T-helper 22 cell (primary cell): ENCODE measurements around the gene SIK2.
"Not testable (repeated sequence)": the region's sequence is repeated elsewhere in the genome, so short reads cannot be mapped to it uniquely, and the experiment has no call there.

Experiments used
- DNase-seq: peaks from one replicate; pipeline ENCODE4 v3.0.0-alpha.2; 2020; ENCODE audit warnings: low read depth

SIK2 gene

DNA sequence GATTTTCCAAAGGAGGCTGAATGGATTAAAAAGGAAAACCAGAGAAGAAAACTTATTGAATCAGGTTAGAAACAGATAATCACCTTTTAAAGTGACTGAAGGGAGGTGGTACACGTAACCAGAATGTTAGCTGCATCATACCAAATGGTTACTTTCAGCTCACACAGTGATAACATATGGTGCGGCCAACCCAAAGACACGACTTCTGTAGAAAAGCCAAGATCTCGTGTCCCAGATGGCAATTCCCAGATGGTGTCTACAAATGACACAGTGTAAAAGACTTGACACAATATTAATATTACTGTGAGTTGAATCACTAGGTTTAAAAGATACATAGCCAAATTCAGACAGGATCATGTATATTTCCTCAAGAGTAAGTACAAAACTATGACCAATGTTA is 158.8 kb downstream of the SIK2 start:
- no peak for DNase-seq

DNA sequence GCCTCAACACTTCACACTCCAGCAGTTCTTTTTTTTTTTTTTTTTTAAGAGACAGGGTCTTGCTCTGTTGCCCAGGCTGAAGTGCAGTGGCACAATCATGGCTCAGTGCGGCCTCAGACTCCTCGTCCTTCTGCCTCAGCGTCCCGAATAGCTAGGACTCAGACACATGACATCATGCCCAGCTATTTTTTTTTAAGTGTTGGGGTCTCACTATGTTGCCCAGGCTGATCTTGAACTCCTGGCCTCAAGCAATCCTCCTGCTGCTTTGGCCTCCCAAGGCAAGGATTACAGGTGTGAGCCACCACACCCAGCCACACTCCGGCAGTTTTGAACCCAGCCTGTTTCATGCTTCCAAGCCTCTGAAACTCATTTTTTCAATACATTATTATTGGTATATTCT is 160.3 kb downstream of the SIK2 start:
- no peak for DNase-seq

DNA sequence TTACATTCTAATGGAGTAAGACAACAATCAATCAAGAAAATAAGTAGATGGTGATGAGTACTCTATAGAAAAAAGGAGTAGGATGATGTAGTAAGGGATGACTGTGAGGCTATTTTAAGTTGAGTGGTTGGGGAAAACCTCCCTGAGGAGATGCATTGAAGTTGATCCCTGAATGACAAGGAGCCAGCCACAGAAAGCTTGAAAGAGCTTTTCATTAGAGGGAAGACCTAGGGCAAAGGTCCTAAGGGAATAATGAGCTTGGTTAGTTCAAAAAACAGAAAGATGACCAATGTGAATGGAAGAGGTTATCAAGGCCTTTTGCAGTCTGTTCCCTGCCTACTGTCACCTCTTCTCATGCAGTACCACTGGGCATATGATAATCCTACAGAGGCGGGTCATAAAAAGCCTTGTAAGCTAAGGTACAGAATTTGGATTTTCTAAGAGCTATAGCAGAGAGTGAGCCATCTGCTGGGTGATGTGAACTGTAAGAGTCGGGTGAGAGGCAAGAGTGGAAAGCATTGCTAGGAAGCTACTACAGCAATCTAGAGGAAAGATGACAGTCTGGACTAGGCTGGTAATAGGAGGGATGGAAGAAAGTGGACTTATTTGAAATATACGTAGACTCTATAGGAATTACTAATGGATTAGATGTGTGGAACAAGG is 160.9 kb downstream of the SIK2 start:
- DNase-seq: no peak

DNA sequence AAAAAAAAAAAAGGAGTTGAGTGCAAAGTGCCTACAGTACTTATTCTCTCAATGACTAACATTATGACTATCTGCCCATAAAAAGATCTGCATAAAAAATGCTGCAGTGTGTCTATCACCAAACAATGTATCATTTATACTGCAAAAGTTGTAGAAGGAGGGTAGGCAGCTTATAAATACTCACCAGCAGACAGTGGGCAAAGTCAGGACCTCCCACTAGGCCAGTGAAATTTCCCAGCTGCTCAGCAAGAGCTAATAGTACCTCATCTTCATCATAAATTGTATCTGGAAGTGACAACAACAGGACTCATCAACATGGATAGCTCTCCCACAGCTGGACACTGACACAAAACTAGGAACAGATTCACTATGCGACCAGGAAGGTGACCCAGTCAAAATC is 162.4 kb downstream of the SIK2 start:
- no peak for DNase-seq

DNA sequence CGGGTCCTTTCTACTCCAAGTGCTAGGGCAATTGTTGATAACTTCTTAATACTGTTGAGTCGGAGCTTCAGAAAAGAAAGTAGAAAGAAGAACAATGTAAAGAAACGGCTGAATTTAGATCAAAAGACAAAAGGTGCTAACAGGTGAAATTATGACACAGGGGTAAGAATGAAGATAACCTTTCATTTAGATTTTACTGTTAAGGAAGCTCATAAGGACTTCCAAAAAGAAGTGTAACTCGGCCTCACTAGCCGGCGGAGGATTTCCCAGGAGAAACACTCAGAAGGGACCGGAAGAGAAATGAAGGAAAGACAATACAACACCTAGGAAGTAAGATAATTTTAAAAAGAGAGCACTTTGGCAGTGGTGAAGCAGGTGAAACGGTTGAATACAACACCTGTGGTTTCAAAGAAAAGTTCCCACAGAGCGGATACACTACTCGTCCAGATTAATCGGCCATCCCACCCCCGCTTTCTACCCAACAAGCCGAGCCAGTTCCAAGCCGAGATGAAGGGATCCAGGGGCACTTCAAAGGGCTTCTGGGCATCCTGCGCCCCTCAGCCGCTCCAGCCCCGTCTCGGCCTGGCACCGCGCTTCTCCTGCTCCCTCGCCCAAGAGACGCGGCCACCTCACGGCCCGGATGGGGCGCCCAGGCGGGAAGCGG is 163.2 kb downstream of the SIK2 start:
- no peak for DNase-seq

DNA sequence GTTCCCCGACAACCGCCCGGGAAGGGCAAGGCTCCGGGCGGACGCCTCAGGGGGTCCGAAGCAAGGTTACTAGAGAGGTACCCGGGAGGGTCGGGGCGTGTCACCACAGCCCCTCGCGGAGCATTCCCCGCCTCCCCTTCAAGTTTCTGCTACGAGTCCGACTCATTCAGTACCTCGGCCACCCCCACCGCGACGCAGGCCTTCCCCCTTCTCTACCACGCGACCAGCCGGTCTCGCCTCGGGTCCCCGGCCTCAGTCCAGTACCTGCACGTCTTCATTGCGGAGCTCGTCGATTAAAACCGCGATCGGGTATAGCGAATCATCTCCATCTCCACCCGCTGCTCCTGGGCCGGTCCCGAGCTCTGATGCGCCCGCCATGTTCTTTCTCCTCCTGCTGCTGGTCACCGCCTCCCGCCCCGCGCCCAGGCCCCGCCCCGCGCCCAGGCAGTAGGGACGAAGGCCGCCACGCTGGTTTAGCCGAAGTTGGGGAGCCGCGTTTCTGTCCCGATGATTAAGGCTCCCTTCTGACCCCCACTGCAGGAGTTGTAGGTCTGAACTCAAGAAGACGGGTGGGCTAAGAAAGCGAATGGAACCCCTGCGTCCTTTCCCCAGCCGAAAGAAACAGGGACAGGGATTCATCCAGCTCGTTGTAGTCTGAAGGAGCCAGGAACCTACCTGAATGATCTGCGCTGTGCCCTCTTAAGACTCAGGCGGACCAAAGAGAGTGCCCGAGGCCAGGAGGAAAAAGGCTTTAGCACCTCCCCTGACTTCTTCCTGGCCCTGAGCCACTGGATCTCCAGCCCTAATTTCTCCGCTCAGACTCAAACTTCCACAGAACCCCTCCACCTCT is 164.0 kb downstream of the SIK2 start, which contains the start of gene PPP2R1B:
Gene PPP2R1B (minus strand): TSS at position 406 of the 850 bp plus-strand sequence. CDS start 28 bp downstream, at position 378.
- DNase-seq: peak; percentile 58

DNA sequence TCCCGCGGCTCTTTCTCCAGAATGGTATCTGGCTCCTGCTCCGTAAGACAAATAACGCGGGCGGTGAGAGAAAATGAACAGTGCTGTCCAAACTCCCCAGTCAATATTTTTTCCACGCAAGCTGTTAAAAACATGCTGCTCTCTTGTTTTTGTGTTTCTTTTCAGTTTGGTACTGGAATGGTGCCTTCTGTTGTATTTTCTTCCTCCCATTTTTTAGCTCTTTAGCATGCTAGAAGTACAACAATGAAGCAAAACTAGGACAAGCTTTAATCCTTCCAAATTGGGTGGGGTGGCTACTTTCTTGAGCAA is 164.5 kb downstream of the SIK2 start:
- no peak for DNase-seq

DNA sequence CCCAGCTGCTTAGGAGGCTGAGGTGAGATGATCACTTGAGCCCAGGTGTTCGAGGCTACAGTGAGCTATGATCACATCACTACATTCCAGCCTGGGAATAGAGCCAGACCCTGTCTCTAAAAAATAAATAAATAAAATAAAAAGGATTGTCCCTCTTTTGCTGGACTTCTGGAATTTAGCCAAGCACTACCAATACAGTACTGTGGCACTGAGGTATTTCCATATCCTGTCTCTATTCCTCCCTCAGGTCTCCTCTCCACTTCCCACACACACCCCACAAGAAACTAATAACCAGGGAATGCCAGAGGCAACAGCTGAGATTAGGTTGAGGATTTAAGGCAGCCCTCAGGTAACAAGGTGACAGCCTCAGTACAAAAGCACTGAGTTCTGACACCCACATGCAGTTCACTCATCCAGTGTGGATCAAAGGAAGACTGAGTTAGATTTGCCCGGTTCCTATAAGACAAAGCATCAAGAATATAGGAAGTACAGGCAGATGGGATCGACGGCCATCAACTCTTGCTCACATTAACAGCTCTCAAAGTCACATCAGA is 168.4 kb downstream of the SIK2 start:
- no peak for DNase-seq

DNA sequence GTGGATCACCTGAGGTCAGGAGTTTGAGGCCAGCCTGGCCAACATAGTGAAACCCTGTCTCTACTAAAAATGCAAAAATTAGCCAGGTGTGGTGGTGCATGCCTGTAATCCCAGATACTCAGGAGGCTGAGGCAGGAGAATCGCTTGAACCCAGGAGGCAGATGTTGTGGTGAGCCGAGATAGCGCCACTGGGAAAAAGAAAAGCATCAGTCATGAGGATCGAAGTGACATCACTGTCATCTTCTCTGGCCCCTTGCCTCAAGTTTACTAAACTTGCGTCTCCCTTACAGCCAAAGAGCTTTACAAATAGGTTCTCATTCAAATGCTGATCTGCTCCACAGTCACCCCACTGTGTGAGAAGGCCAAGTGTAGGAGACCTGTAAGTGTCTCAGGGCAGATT is 169.0 kb downstream of the SIK2 start:
- DNase-seq: not testable (repeated sequence)

DNA sequence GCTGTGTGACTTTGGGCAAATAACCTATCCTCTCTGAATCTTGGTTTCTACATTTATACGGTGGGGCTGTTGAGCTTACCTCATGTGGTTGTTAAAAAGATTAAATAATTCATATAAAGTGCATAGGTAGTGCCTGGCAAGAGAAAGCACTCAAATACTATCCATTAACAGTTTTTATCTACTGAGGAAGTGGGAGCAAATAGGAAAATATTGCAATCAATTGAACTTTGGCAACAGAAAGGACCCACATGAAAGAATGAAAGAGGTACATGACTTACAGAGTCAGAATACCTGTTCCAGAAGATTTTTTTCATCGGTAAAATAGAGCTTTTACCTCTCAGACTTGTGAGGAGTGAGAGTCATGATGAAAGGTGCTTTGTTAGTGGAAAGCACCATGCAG is 170.3 kb downstream of the SIK2 start:
- no peak for DNase-seq

DNA sequence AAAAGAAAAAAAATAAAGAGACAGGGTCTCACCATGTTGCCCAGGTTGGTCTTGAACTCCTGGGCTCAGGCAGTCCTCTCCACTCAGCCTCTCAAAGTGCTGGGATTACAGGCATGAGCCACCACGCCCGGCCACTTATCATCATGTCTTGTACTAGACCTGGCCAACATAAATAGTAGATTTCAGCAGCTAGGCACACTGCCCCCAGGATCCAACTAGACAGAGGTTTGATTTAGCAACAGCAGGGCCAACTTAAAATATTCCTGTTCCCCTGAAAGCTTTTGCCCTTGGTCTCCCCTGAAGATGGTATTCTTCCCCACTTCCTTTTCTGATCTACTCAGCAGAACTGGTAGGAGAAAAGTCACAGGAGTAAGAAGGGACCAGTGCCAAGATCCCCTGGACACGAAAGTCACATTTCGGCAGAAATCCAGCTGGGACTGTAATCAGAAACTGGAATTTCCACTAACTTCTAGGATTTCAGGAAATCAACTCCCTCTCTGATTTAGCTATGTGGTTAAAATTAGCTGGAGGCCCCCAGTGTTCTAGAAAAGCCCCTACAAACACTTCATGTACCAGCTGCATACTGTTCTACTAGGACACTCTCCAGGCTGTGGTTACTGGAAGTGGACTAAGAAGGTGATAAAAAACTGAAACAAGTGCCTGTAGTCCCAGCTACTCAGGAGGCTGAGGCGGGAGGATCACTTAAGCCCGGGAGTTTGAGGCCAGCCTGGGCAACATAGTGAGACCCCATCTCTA is 172.9 kb downstream of the SIK2 start:
- DNase-seq: no peak

DNA sequence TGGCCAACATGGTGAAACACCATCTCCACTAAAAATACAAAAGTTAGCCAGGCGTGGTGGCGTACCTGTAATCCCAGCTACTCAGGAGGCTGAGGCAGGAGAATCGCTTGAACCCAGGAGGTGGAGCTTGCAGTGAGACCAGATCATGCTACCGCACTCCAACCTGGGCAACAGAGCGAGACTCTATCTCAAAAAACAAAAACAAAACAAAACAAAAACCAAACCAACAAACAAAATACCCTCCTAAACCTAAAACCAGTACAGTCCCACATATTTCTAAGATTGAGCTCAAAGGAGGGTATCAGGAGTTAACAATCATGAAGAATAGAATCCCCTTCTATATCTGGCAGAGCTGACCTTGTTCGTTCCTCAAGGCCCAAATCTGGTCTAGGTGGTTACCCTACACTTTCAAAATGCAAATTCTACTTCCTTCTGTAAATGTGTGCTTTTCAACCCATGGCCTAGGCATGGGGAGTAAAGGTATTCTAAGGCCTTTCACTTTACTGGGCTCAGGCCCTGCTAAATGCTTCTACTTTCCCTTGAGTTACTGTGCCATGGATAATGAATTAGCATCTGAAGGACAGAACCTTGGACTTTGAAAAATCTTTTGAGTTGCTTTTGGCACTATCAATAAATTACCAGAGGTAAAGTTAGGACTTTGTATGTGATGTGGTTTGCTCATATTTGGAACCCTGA is 174.3 kb downstream of the SIK2 start:
- DNase-seq: no peak

DNA sequence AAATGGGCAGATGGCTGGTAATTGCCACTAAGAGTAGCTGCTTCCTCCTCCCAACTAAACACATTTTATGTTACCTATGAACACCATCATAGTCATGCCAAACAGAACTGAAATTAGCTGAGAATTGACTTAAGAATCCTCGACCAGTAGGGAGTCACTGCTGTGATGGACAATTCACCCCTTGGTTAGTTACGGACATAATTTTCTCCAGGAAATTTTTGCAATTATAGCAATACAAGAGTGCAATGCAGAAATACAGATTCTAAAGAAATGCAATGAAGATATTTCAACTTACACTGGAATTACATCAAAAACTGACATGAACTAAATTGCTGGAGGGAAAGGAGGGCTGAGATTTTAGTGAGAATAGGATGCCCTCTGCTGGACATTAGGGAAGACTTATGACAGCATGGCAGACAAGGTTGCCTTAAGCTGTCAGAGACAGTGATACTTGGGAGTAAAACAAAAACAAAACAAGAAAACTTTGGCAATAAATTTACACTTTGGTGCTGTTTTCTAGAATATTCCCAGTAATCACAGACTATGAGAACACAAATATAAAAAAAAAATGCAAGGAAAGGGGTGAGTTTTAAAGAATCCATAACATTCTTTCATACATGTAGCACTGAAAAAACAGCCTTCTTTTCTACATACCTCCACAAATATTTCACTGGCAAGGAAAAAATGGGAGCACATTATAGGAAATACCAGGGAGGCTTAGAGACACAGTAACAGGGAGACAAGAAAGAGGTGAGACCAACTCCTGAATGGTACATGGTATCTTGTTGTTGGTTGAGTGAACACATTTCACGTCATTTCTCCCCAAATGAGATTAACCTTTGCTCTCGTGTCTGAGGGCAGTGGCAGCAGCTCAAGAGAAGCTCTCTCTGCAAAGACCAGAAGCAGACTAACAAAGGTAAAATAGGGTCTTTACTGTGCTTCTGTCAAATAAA is 175.1 kb downstream of the SIK2 start:
- no peak for DNase-seq

DNA sequence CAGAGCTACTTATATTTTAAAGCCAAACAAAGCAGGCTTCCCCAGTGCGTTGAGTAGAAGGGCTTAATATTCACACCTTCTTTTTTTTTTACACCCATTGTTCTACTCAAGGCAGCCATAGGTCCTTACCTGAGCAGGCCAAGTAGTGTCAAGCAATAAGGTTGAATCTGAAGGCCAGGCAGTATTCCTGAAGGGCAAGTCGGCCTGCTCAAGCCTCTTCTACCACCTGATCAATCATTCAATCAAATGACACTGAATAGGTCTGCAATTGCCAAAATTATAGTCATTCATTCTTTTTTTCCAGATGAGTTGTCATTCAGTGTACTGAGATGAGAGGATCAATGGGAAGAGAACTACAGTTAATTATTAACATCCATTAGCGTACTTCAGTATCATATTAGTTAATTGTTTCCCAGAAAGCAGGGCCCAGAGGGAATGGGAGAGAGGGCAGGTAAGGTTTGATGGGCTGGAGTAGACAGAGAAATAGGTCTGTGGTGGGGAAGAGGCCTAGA is 175.9 kb downstream of the SIK2 start:
- no peak for DNase-seq

DNA sequence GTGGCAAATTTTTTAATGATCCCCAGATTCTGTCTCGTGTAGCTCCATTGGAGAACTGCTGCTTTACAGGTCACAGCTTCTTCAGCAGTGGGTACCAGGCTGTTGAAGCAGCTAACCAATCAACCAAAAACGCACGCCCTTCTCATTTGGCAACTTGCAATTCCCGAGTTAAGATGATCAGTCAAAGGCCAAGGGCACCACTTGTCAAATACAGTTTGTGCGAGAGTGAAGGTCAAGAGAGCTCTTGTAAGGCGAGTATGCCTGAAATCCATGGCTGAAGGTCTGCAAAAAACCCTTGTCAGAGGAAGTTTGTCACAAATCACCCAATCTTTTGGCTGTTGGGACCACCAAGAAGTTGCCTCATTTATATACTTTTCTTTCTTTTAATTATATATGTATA is 176.9 kb downstream of the SIK2 start:
- no peak for DNase-seq
